HCT116 (cell line): ENCODE measurements around the gene CMPK2. TPM values are rescaled to one million over a fixed set of nuclear protein-coding genes. Genes with fewer than 3 reads are reported as not detected.

Source experiments
- ATAC-seq: fragments of 200-7000 bp; cut with Tn5 transposase; 2 replicates; pipeline ENCODE4 v1.9.1; 2020; ENCODE audit warnings: mild to moderate bottlenecking, moderate library complexity
- BruUV-seq: library from RNA; stranded (reverse); fragments of 400-500 nt; replicated peaks from 2 replicates; lab custom pipeline; 2021; lab: Mats Ljungman, UMichigan
- CTCF ChIA-PET: fragments of 300-600 bp; sonication (Branson Sonifier 250); formaldehyde crosslinking; loops from one replicate; lab custom pipeline; 2021; ENCODE audit warnings: antibody characterized with exemption; lab: Charles Lee
- POLR2A ChIA-PET: fragments of 300-600, 350-600 bp; sonication (Branson Sonifier 250); formaldehyde crosslinking; loops from one replicate; lab custom pipeline; 2021; ENCODE audit warnings: antibody characterized with exemption; lab: Charles Lee
- RAD21 ChIA-PET, 2 experiments: fragments of 300-600 bp; sonication (Branson Sonifier 250); formaldehyde crosslinking; loops; one replicate each; lab custom pipeline; 2023; ENCODE audit warnings: low total read pairs in 2 of 2; ENCODE audit not compliant: uncharacterized antibody in 2 of 2, unreplicated experiment in 2 of 2, low non-redundant PET in 1 of 2; lab: Charles Lee
- DNase-seq: peaks from one replicate; pipeline ENCODE4 v3.0.0-alpha.2; 2010; ENCODE audit warnings: low read depth, low spot score
- H2AFZ ChIP-seq: fragments of 200-600 bp; shearing (Covaris generic), sonication (generic); 2 replicates; pipeline ENCODE4 v1.6.1; 2017; ENCODE audit warnings: low read depth, mixed run types, mixed read lengths, antibody characterized with exemption, low read length; ENCODE audit not compliant: poor library complexity, severe bottlenecking
- H3K27ac ChIP-seq: 2 replicates; pipeline ENCODE4 v1.5.1; 2012; ENCODE audit warnings: low read depth, low read length
- H3K27me3 ChIP-seq: fragments of 200-600 bp; sonication (generic); 2 replicates; pipeline ENCODE4 v1.6.1; 2016; ENCODE audit warnings: mixed run types, low read length, mixed read lengths; ENCODE audit not compliant: insufficient read depth
- H3K36me3 ChIP-seq, 2 experiments: fragments of 200-500 bp in 1 of 2; fragments of 200-600 bp in 1 of 2; sonication (Bioruptor generic) in 1 of 2; sonication (generic) in 1 of 2; 2 replicates each; pipeline versions ENCODE4 v1.5.1 to v1.6.1; 2014 to 2016; ENCODE audit warnings: low read length in 2 of 2, inconsistent platforms in 1 of 2, mixed read lengths in 1 of 2, mixed run types in 1 of 2; ENCODE audit not compliant: insufficient read depth in 2 of 2, control insufficient read depth in 1 of 2
- H3K4me1 ChIP-seq, 2 experiments: fragments of 200-600 bp in 1 of 2; sonication (generic) in 1 of 2; 2 replicates each; pipeline versions ENCODE4 v1.5.1 to v1.6.1; 2012 to 2017; ENCODE audit warnings: low read length in 2 of 2, inconsistent platforms in 1 of 2, mild to moderate bottlenecking in 1 of 2, mixed read lengths in 1 of 2, mixed run types in 1 of 2, moderate library complexity in 1 of 2; ENCODE audit not compliant: insufficient read depth in 2 of 2, control insufficient read depth in 1 of 2
- H3K4me2 ChIP-seq: fragments of 200-600 bp; sonication (generic); 2 replicates; pipeline ENCODE4 v1.6.1; 2017; ENCODE audit warnings: mixed run types, low read length, mixed read lengths
- H3K4me3 ChIP-seq, 2 experiments: fragments of 200-600 bp in 1 of 2; sonication (generic) in 1 of 2; replicated peaks in 1 of 2; 2 replicates each; pipeline ENCODE4 v1.5.1; 2011 to 2016; ENCODE audit warnings: low read length in 2 of 2, control low read depth in 1 of 2, low read depth in 1 of 2, mild to moderate bottlenecking in 1 of 2, mixed read lengths in 1 of 2, mixed run types in 1 of 2
- H3K79me2 ChIP-seq: fragments of 200-600 bp; sonication (generic); 2 replicates; pipeline ENCODE4 v1.6.1; 2017; ENCODE audit warnings: mild to moderate bottlenecking, mixed run types, low read length, moderate library complexity, mixed read lengths; ENCODE audit not compliant: insufficient read depth
- H3K9ac ChIP-seq: fragments of 200-600 bp; sonication (generic); 2 replicates; pipeline ENCODE4 v1.6.1; 2016; ENCODE audit warnings: low read length, mixed read lengths
- H3K9me2 ChIP-seq: fragments of 200-600 bp; sonication (generic), shearing (Covaris generic); 2 replicates; pipeline ENCODE4 v1.6.1; 2017; ENCODE audit warnings: mixed run types, mild to moderate bottlenecking, moderate library complexity; ENCODE audit not compliant: insufficient read depth
- H3K9me3 ChIP-seq, 2 experiments: fragments of 200-500 bp in 1 of 2; fragments of 200-600 bp in 1 of 2; sonication (Bioruptor generic) in 1 of 2; sonication (generic) in 1 of 2; 2 replicates each; pipeline ENCODE4 v1.6.1; 2014 to 2017; ENCODE audit warnings: low read length in 2 of 2, mixed read lengths in 2 of 2, inconsistent platforms in 1 of 2, low read depth in 1 of 2, mild to moderate bottlenecking in 1 of 2, mixed run types in 1 of 2, moderate library complexity in 1 of 2; ENCODE audit not compliant: control insufficient read depth in 1 of 2, insufficient read depth in 1 of 2
- H4K20me1 ChIP-seq: fragments of 200-600 bp; sonication (generic), shearing (Covaris generic); 2 replicates; pipeline ENCODE4 v1.6.1; 2017; ENCODE audit warnings: mixed run types, mild to moderate bottlenecking, moderate library complexity; ENCODE audit not compliant: insufficient read depth
- ATF3 ChIP-seq: IDR thresholded peaks from 2 replicates; pipeline ENCODE4 v1.6.1; 2012
- CBX3 ChIP-seq: IDR thresholded peaks from 2 replicates; pipeline ENCODE4 v1.6.1; 2012; ENCODE audit warnings: low read depth
- EGR1 ChIP-seq: IDR thresholded peaks from 2 replicates; pipeline ENCODE4 v1.6.1; 2012; ENCODE audit warnings: low read depth
- ELF1 ChIP-seq: IDR thresholded peaks from 2 replicates; pipeline ENCODE4 v1.6.1; 2012; ENCODE audit warnings: low read depth, borderline replicate concordance
- EZH2 ChIP-seq: fragments of 200-600 bp; sonication (generic); IDR thresholded peaks from 2 replicates; pipeline ENCODE4 v1.6.1; 2017; ENCODE audit warnings: antibody characterized with exemption, mixed run types
- EZH2phosphoT487 ChIP-seq: fragments of 200-600 bp; IDR thresholded peaks from 2 replicates; pipeline ENCODE4 v1.6.1; 2018; ENCODE audit warnings: antibody characterized with exemption, borderline replicate concordance
- FOSL1 ChIP-seq: IDR thresholded peaks from 2 replicates; pipeline ENCODE4 v1.6.1; 2012; ENCODE audit warnings: low read depth
- JUND ChIP-seq: IDR thresholded peaks from 2 replicates; pipeline ENCODE4 v1.6.1; 2012
- RAD21 ChIP-seq: IDR thresholded peaks from 2 replicates; pipeline ENCODE4 v1.6.1; 2012; ENCODE audit warnings: low read depth, mild to moderate bottlenecking
- SIN3A ChIP-seq: IDR thresholded peaks from 2 replicates; pipeline ENCODE4 v1.6.1; 2012; ENCODE audit warnings: low read depth
- SP1 ChIP-seq: IDR thresholded peaks from 2 replicates; pipeline ENCODE4 v1.6.1; 2012; ENCODE audit warnings: low read depth
- SRF ChIP-seq: IDR thresholded peaks from 2 replicates; pipeline ENCODE4 v1.6.1; 2012; ENCODE audit warnings: low read depth
- TCF7L2 ChIP-seq: IDR thresholded peaks from 2 replicates; pipeline ENCODE4 v1.7.0; 2011; ENCODE audit warnings: borderline replicate concordance, inconsistent platforms; ENCODE audit not compliant: insufficient read depth, insufficient read length; ENCODE audit errors: extremely low read depth
- YY1 ChIP-seq: IDR thresholded peaks from 2 replicates; pipeline ENCODE4 v1.6.1; 2011; ENCODE audit warnings: low read length, low read depth, moderate library complexity, mild to moderate bottlenecking; ENCODE audit not compliant: insufficient replicate concordance; ENCODE audit errors: extremely low read depth
- ZFX ChIP-seq: fragments of 450-650 bp; IDR thresholded peaks from 2 replicates; pipeline ENCODE4 v1.6.1; 2017
- ZNF274 ChIP-seq: fragments of 200-500 bp; sonication (Bioruptor generic); IDR thresholded peaks from 2 replicates; pipeline ENCODE4 v1.6.1; 2014; ENCODE audit warnings: mild to moderate bottlenecking, low read depth, low read length, inconsistent platforms
- intact Hi-C: fragments of 100-400 bp; cut with micrococcal nuclease; formaldehyde crosslinking; loops from 2 replicates; pipeline ENCODE4 v1.10.0; 2022
- total RNA-seq: library from RNA; stranded (reverse); gene quantifications from one replicate; pipeline ENCODE4 v1.2.1, GENCODE V29; 2021; ENCODE audit not compliant: unreplicated experiment
- TF ChIP-seq, protein P1 (sequence below), 3 experiments: fragments of 200-600 bp in 1 of 3; sonication (generic) in 1 of 3; IDR thresholded peaks in 2 of 3; conservative IDR thresholded peaks in 1 of 3; 2 replicates each; pipeline ENCODE4 v1.5.1; 2012 to 2017; ENCODE audit warnings: low read depth in 2 of 3, low read length in 2 of 3, antibody characterized with exemption in 1 of 3, borderline replicate concordance in 1 of 3, control low read depth in 1 of 3, mild to moderate bottlenecking in 1 of 3, mixed read lengths in 1 of 3, mixed run types in 1 of 3, moderate library complexity in 1 of 3; ENCODE audit not compliant: insufficient read depth in 1 of 3
- TF ChIP-seq, protein P2 (sequence below): IDR thresholded peaks from 2 replicates; pipeline ENCODE4 v1.6.1; 2012; ENCODE audit warnings: low read depth
- TF ChIP-seq, protein P3 (sequence below): IDR thresholded peaks from 2 replicates; pipeline ENCODE4 v1.6.1; 2012

Gene CMPK2
- total RNA-seq, 1 experiment from 2014 or later: 1.5 TPM

DNA sequence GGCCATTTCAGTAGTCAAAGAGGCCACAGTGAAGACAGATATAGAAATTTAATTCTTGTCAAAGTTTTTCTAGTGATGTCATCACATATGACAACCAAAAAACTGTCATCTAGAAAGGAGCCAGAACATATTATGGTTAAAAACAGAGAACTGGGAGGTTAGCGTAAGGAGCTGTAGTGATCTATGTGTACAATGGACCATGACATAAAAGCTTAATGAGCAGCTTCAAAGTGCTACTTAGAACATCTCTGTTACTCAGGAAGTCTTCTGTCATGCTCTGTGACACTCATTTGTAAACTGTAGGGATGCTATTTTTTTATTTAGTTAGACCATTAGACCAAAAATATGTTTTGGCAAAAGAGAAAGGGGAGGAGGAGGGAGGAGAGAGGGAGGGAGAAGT lies 57.3 kb downstream of the CMPK2 start (continued):
- TF ChIP-seq, protein P1, sequence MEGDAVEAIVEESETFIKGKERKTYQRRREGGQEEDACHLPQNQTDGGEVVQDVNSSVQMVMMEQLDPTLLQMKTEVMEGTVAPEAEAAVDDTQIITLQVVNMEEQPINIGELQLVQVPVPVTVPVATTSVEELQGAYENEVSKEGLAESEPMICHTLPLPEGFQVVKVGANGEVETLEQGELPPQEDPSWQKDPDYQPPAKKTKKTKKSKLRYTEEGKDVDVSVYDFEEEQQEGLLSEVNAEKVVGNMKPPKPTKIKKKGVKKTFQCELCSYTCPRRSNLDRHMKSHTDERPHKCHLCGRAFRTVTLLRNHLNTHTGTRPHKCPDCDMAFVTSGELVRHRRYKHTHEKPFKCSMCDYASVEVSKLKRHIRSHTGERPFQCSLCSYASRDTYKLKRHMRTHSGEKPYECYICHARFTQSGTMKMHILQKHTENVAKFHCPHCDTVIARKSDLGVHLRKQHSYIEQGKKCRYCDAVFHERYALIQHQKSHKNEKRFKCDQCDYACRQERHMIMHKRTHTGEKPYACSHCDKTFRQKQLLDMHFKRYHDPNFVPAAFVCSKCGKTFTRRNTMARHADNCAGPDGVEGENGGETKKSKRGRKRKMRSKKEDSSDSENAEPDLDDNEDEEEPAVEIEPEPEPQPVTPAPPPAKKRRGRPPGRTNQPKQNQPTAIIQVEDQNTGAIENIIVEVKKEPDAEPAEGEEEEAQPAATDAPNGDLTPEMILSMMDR (IDR thresholded peaks at IDR 0.05 in 2 of 3, conservative IDR thresholded peaks at IDR 0.05 in 1 of 3; ENCODE audit: borderline replicate concordance in 1 of 3, insufficient read depth in 1 of 3, low read depth in 2 of 3, low read length in 2 of 3): no peak

DNA sequence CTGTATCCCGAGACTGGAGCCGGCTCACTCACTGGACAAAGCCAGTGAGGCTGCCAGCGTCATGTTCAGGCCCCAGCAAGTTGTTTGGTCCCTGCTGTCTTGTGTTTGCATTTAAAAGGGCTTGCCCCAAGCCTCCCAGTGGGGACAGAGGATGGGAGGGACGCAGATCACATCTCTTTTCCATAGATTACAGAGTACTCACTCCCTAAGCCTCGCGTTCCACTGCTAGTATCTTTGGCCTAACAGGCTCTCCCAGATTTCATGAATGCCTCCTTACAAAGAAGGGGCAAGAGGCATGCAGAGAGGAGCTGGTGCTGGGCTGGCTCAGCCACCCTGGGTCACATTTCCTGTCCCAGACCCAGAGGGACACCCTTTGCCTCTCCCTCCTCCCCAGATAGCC lies 59.1 kb downstream of the CMPK2 start:
- no peaks in the 10 kb centered on the region for H3K36me3 ChIP-seq
- no TSS peak for BruUV-seq
- RAD21 ChIA-PET: no interaction called here
- H3K4me2 ChIP-seq: no peak overlapping the region
- no peaks in the 10 kb centered on the region for H3K79me2 ChIP-seq
- H3K9ac ChIP-seq: no peak overlapping the region
- no peak for ATAC-seq
- no peak overlapping the region for H3K4me3 ChIP-seq
- no peaks in the 10 kb centered on the region for H3K9me3 ChIP-seq
- DNase-seq: no peak
- intact Hi-C loops: no loop called here
- H2AFZ ChIP-seq: no peak overlapping the region
- no peaks in the 10 kb centered on the region for H3K9me2 ChIP-seq
- CTCF ChIA-PET: no interaction called here
- peaks cover 63% of the 10 kb centered on the region for H3K27me3 ChIP-seq
- POLR2A ChIA-PET: no interaction called here
- H3K4me1 ChIP-seq: no peaks in the 10 kb centered on the region
- no peaks in the 10 kb centered on the region for H4K20me1 ChIP-seq
- no peak overlapping the region for H3K27ac ChIP-seq
- TF ChIP-seq ATF3 (no peak), FOSL1 (no peak), TCF7L2 (no peak), SP1 (no peak), EGR1 (no peak), ZFX (no peak), RAD21 (no peak), YY1 (no peak), SIN3A (no peak), ELF1 (no peak), EZH2phosphoT487 (no peak), JUND (no peak), CBX3 (no peak), EZH2 (no peak), SRF (no peak), ZNF274 (no peak)
- TF ChIP-seq, protein P2, sequence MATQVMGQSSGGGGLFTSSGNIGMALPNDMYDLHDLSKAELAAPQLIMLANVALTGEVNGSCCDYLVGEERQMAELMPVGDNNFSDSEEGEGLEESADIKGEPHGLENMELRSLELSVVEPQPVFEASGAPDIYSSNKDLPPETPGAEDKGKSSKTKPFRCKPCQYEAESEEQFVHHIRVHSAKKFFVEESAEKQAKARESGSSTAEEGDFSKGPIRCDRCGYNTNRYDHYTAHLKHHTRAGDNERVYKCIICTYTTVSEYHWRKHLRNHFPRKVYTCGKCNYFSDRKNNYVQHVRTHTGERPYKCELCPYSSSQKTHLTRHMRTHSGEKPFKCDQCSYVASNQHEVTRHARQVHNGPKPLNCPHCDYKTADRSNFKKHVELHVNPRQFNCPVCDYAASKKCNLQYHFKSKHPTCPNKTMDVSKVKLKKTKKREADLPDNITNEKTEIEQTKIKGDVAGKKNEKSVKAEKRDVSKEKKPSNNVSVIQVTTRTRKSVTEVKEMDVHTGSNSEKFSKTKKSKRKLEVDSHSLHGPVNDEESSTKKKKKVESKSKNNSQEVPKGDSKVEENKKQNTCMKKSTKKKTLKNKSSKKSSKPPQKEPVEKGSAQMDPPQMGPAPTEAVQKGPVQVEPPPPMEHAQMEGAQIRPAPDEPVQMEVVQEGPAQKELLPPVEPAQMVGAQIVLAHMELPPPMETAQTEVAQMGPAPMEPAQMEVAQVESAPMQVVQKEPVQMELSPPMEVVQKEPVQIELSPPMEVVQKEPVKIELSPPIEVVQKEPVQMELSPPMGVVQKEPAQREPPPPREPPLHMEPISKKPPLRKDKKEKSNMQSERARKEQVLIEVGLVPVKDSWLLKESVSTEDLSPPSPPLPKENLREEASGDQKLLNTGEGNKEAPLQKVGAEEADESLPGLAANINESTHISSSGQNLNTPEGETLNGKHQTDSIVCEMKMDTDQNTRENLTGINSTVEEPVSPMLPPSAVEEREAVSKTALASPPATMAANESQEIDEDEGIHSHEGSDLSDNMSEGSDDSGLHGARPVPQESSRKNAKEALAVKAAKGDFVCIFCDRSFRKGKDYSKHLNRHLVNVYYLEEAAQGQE: no peak
- TF ChIP-seq, protein P1 (IDR thresholded peaks at IDR 0.05 in 2 of 3, conservative IDR thresholded peaks at IDR 0.05 in 1 of 3; ENCODE audit: borderline replicate concordance in 1 of 3, insufficient read depth in 1 of 3, low read depth in 2 of 3, low read length in 2 of 3): no peak
- TF ChIP-seq, protein P3, sequence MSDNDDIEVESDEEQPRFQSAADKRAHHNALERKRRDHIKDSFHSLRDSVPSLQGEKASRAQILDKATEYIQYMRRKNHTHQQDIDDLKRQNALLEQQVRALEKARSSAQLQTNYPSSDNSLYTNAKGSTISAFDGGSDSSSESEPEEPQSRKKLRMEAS: no peak
